Right atrium auricular region (tissue), 2 donors: ENCODE results near the gene PMS2. TPM values are rescaled to one million over a fixed set of nuclear protein-coding genes. Genes with fewer than 3 reads are reported as not detected.
A peak's percentile ranks its signal among the peaks of the same experiment; 100 is the strongest.
"Not testable (repeated sequence)": the region's sequence is repeated elsewhere in the genome, so short reads cannot be mapped to it uniquely, and the experiment has no call there.

Experiments
- DNase-seq: peaks from one replicate; pipeline ENCODE4 v3.0.0-alpha.2; 2019; ENCODE audit warnings: low spot score
- H3K27ac ChIP-seq, 2 donors: fragments of 200-600 bp; sonication (generic); 1 replicate in 1 of 2; 2 replicates in 1 of 2; pipeline ENCODE4 v1.5.1; 2016 to 2019
- H3K27me3 ChIP-seq, 2 donors: fragments of 200-600 bp; sonication (generic); one replicate each; pipeline versions ENCODE4 v1.5.1 to v1.6.0; 2017 to 2019
- H3K36me3 ChIP-seq: fragments of 200-600 bp; sonication (generic); one replicate; pipeline ENCODE4 v1.5.1; 2016
- H3K4me1 ChIP-seq, 2 donors: fragments of 200-600 bp; sonication (generic); one replicate each; pipeline versions ENCODE4 v1.5.1 to v1.6.0; 2017 to 2019
- H3K4me3 ChIP-seq, 2 donors: fragments of 200-600 bp; sonication (generic); 1 replicate in 1 of 2; 2 replicates in 1 of 2; pipeline ENCODE4 v1.5.1; 2017 to 2019; ENCODE audit warnings: mild to moderate bottlenecking in 1 of 2, moderate library complexity in 1 of 2
- H3K9me3 ChIP-seq, 2 donors: fragments of 200-600 bp; sonication (generic); one replicate each; pipeline ENCODE4 v1.5.1; 2019
- CTCF ChIP-seq, 2 donors: fragments of 200-600 bp; sonication (generic); IDR thresholded peaks; one replicate each; pipeline ENCODE4 v1.5.1; 2019; ENCODE audit warnings: antibody characterized with exemption in 2 of 2
- total RNA-seq, 2 donors: library from RNA; depleted of rRNA; stranded (reverse); fragments of >200 nt; gene quantifications; one replicate each; pipeline ENCODE4 v1.1.0, GENCODE V29; 2016

The PMS2 gene
- 1 to 10 TPM; 5.0 to 5.3 TPM for total RNA-seq

- Histone ChIP-seq H3K36me3 (no peaks in the 10 kb centered on the region), H3K4me3 (peak within 1 kb of the TSS; percentile 73 to 75), H3K27ac (peak within 1 kb of the TSS; percentile 91 to 97), H3K27me3 (no peaks in the 10 kb centered on the region), H3K9me3 (no peaks in the 10 kb centered on the region), H3K4me1 (peaks cover 0 to 31% of the 10 kb centered on the region in 2 donors)
- no peak for TF ChIP-seq CTCF (IDR thresholded peaks at IDR 0.05)
- DNase-seq, result peak; percentile 99
Measured at GRCh38 chr7:6008668-6009611, at the start of gene PMS2, which contains the start of gene AIMP2. Gene PMS2, minus strand, starts transcription at chr7:6009049. Its CDS starts 30 bp downstream, at chr7:6009019. Gene AIMP2, plus strand, starts transcription at chr7:6009272. Its CDS starts 92 bp downstream, at chr7:6009364.

GRCh38 chr7:6057316-6058129, 48.7 kb upstream of the PMS2 start:
- Histone ChIP-seq H3K36me3 (peaks cover 20% of the 10 kb centered on the region), H3K9me3 (no peaks in the 10 kb centered on the region), H3K4me3 (peak overlapping the region; percentile 92 to 95), H3K27me3 (no peaks in the 10 kb centered on the region), H3K27ac (peak overlapping the region in 1 of 2 donors; percentile 92), H3K4me1 (peaks cover 0 to 15% of the 10 kb centered on the region in 2 donors)
- no peak for DNase-seq
- no peak for TF ChIP-seq CTCF (IDR thresholded peaks at IDR 0.05)

- no peak overlapping the region for H3K27ac ChIP-seq
- TF ChIP-seq CTCF (IDR thresholded peaks at IDR 0.05), result no peak
- H3K4me1 ChIP-seq, result peaks cover 0 to 15% of the 10 kb centered on the region in 2 donors
- H3K9me3 ChIP-seq, result no peaks in the 10 kb centered on the region
- no peak overlapping the region for H3K4me3 ChIP-seq
- no peak for DNase-seq
- no peaks in the 10 kb centered on the region for H3K27me3 ChIP-seq
- peaks cover 21% of the 10 kb centered on the region for H3K36me3 ChIP-seq
Measured at GRCh38 chr7:6056616-6057015, 47.8 kb upstream of the PMS2 start.

- H3K4me1 ChIP-seq, H3K9me3 ChIP-seq, DNase-seq, H3K27me3 ChIP-seq, H3K4me3 ChIP-seq, H3K27ac ChIP-seq: not testable (repeated sequence)
- peaks cover 55% of the 10 kb centered on the region for H3K36me3 ChIP-seq
Measured at GRCh38 chr7:6051185-6051584, 42.3 kb upstream of the PMS2 start.

- Histone ChIP-seq H3K4me1 (no peaks in the 10 kb centered on the region), H3K27me3 (no peaks in the 10 kb centered on the region), H3K4me3 (no peak overlapping the region), H3K9me3 (no peaks in the 10 kb centered on the region), H3K27ac (no peak overlapping the region), H3K36me3 (peaks cover 67% of the 10 kb centered on the region)
- no peak for TF ChIP-seq CTCF (IDR thresholded peaks at IDR 0.05)
- no peak for DNase-seq
Measured at GRCh38 chr7:6049780-6050179, 40.9 kb upstream of the PMS2 start.

GRCh38 chr7:6035686-6036085, 26.8 kb upstream of the PMS2 start:
- no peak for DNase-seq
- peaks cover 65% of the 10 kb centered on the region for H3K36me3 ChIP-seq

More at GRCh38 chr7:6035686-6036085, 26.8 kb upstream of the PMS2 start:
- Histone ChIP-seq H3K9me3 (no peaks in the 10 kb centered on the region), H3K27ac (no peak overlapping the region), H3K4me3 (no peak overlapping the region), H3K4me1 (no peaks in the 10 kb centered on the region), H3K27me3 (no peaks in the 10 kb centered on the region)
- no peak for TF ChIP-seq CTCF (IDR thresholded peaks at IDR 0.05)
